GM19240 (cell line): ENCODE data around the gene PPP2R5C.

Experiments used
- DNase-seq: peaks from one replicate; pipeline ENCODE4 v3.0.0; 2011; ENCODE audit warnings: low spot score; ENCODE audit not compliant: insufficient read length

PPP2R5C gene

GRCh38 chr14:101915871-101916815, 154.6 kb downstream of the PPP2R5C start:
- DNase-seq, result no peak

GRCh38 chr14:101916816-101917412, 155.4 kb downstream of the PPP2R5C start:
- DNase-seq, result no peak

GRCh38 chr14:101917413-101918017, 156.0 kb downstream of the PPP2R5C start:
- no peak for DNase-seq

- DNase-seq, result no peak
These were observed 156.8 kb downstream of the PPP2R5C start for GRCh38 chr14:101918065-101918989.

GRCh38 chr14:101920271-101920670, 158.8 kb downstream of the PPP2R5C start:
- DNase-seq, result no peak

GRCh38 chr14:101922866-101923265, 161.4 kb downstream of the PPP2R5C start:
- no peak for DNase-seq

GRCh38 chr14:101925152-101925551, 163.6 kb downstream of the PPP2R5C start:
- no peak for DNase-seq

- no peak for DNase-seq
These were observed 164.6 kb downstream of the PPP2R5C start for GRCh38 chr14:101926085-101926484.

- no peak for DNase-seq
These were observed 165.1 kb downstream of the PPP2R5C start for GRCh38 chr14:101926620-101927019.

- DNase-seq, result no peak
These were observed 166.3 kb downstream of the PPP2R5C start for GRCh38 chr14:101927859-101928258.

GRCh38 chr14:101928415-101928841, 166.9 kb downstream of the PPP2R5C start:
- no peak for DNase-seq

- no peak for DNase-seq
These were observed 167.6 kb downstream of the PPP2R5C start for GRCh38 chr14:101929096-101929495.

GRCh38 chr14:101929946-101930345, 168.4 kb downstream of the PPP2R5C start:
- DNase-seq, result no peak

- no peak for DNase-seq
These were observed 171.2 kb downstream of the PPP2R5C start for GRCh38 chr14:101932673-101933072.

- DNase-seq, result no peak
These were observed 171.7 kb downstream of the PPP2R5C start for GRCh38 chr14:101933209-101933608.

GRCh38 chr14:101934601-101935150, 173.2 kb downstream of the PPP2R5C start:
- DNase-seq, result no peak

GRCh38 chr14:101937926-101938767, 176.6 kb downstream of the PPP2R5C start:
- DNase-seq, result no peak

GRCh38 chr14:101939646-101940170, 178.2 kb downstream of the PPP2R5C start:
- DNase-seq, result no peak

- no peak for DNase-seq
These were observed 182.9 kb downstream of the PPP2R5C start for GRCh38 chr14:101944451-101944850.

- DNase-seq, result no peak
These were observed 183.7 kb downstream of the PPP2R5C start for GRCh38 chr14:101945171-101945570.
